Kidney epithelial cell (primary cell): ENCODE measurements around the gene HMGCL. TPM values are rescaled to one million over a fixed set of nuclear protein-coding genes. Genes with fewer than 3 reads are reported as not detected.
"Not testable (repeated sequence)": the region's sequence is repeated elsewhere in the genome, so short reads cannot be mapped to it uniquely, and the experiment has no call there.

Source experiments
- DNase-seq: peaks from one replicate; pipeline ENCODE4 v3.0.0-alpha.2; 2010; ENCODE audit warnings: low read depth
- H3K27me3 ChIP-seq: 2 replicates; pipeline ENCODE4 v1.6.0; 2011; ENCODE audit warnings: low read length; ENCODE audit not compliant: control insufficient read depth, insufficient read depth
- H3K36me3 ChIP-seq: 2 replicates; pipeline ENCODE4 v1.5.1; 2011; ENCODE audit warnings: low read length; ENCODE audit not compliant: control insufficient read depth, insufficient read depth
- H3K4me3 ChIP-seq: 2 replicates; pipeline ENCODE4 v1.5.1; 2011; ENCODE audit warnings: low read depth, mild to moderate bottlenecking, control low read depth, low read length
- CTCF ChIP-seq: IDR thresholded peaks from 2 replicates; pipeline ENCODE4 v1.5.1; 2011; ENCODE audit warnings: mild to moderate bottlenecking, moderate library complexity, low read length, control low read depth, inconsistent platforms; ENCODE audit not compliant: insufficient read depth, poor library complexity, severe bottlenecking
- total RNA-seq: library from RNA; depleted of rRNA; stranded (reverse); fragments of >200 nt; gene quantifications from 2 replicates; pipeline ENCODE4 v1.2.3, GENCODE V29; 2015

HMGCL gene
- total RNA-seq, 1 donor from 2014 or later: 65.6 TPM

- TF ChIP-seq CTCF: no peak
- Histone ChIP-seq H3K4me3 (no peak overlapping the region), H3K36me3 (peaks cover 4% of the 10 kb centered on the region), H3K27me3 (no peaks in the 10 kb centered on the region)
- no peak for DNase-seq
Observed at GRCh38 chr1:23798662-23799142, 26.5 kb downstream of the HMGCL start.

DNA sequence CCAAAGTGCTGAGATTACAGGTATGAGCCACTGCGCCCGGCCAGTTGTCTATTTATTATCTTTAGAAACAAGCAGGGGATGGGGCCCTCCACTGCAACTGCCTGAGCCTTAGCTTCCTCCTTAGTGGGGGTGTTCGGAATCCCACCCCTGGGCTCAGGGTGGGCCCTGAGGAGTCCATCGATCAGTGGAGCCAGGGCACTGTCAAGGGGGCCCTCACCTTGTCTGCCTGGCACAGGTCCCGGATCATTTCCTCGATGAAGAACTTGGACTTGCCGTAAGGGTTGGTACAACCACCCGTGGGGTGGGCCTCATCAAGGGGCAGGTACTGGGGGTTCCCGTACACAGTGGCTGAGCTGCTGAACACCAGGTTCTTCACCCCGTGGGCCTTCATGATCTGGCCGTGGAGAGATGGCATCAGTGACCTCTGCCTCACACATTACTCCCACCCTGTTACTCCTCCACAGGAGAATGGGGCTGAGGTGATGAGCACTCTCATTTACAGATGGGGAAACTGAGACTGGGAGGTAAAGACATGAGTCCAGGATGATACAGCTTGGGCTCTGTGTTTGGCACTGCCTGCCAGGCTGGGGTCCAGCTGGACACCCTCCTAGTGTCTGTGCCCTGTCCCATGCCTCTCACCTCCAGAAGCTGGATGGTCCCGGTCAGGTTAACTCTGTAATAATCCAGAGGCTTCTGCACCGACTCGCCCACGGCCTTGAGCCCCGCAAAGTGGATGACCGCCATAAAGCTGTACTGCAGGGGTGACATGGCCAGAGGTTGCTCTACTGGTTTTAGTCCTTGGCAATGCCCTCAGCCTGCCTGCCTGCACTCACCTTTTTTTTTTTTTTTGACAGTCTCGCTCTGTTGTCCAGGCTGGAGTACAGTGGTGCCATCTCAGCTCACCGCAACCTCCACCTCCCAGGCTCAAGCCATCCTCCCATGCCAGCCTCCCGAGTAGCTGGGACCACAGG lies 27.5 kb downstream of the HMGCL start:
- DNase-seq: no peak
- Histone ChIP-seq H3K27me3 (no peaks in the 10 kb centered on the region), H3K4me3 (no peak overlapping the region), H3K36me3 (peaks cover 5% of the 10 kb centered on the region)
- no peak for TF ChIP-seq CTCF

GRCh38 chr1:23796466-23797271 lies 28.6 kb downstream of the HMGCL start:
- DNase-seq: no peak
- no peak for TF ChIP-seq CTCF
- Histone ChIP-seq H3K36me3 (peaks cover 5% of the 10 kb centered on the region), H3K4me3 (no peak overlapping the region), H3K27me3 (no peaks in the 10 kb centered on the region)

DNA sequence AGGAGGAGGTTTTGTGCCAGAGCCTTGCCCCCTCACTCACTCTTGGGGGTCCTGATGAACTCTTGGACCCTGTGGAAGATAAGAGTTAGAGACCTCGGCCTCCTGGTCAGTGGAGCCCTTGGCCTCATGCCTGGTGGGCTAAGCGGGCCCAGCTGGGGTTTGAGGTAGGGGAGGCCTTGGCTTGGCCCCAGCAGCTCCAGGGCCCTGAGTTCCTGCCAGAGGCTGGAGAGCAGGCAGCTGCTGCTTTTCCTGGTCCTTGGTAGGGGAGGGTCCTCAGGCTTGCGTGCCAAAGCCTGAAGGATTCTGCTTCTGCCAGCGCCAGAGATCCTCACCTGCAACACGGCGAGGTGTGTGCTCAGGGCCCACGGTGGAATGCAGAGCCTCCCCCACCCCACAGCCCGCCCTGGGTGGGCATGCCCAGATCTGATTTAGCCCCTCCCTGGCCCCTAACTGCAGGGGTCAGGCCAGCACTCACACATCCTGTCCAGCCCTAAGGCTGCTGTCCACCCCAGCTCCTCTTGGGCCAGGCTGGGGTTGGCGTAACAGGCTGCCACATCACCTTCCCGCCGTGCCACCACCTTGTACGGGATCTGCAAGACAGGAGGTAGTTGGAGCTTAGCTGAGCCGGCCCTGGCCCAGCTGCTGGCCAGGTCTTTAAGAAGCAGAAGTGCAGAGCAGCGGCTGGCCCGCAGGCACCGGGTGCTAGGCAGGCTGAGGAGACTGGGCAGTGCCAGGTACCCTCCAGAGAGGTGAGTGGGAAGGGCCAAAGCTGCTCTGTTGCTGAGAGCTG lies 29.4 kb downstream of the HMGCL start:
- no peak overlapping the region for H3K4me3 ChIP-seq
- no peak for TF ChIP-seq CTCF
- peaks cover 5% of the 10 kb centered on the region for H3K36me3 ChIP-seq
- H3K27me3 ChIP-seq: no peaks in the 10 kb centered on the region
- DNase-seq: no peak

DNA sequence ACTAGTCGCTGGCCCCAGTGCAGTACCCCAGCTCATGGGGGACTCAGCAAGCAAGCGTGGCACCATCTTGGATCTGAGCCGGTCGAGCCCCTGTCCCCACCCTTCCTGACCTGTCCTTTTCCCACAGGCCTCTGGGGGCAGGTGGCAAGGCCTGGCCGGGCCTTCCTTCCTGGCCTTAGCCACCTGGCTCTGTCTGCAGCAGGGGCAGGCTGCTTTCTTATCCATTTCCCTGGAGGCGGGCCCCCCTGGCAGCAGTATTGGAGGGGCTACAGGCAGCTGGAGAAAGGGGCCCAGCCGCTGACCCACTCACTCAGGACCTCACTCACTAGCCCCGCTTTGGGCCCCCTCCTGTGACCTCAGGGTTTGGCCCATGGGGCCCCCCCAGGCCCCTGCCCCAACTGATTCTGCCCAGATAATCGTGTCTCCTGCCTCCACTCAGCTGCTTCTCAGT lies 30.5 kb downstream of the HMGCL start:
- H3K36me3 ChIP-seq, H3K4me3 ChIP-seq, DNase-seq, H3K27me3 ChIP-seq: not testable (repeated sequence)
